Ectodermal cell (in vitro differentiated cells): ENCODE measurements around the gene AMPD2.

Experiments
- H3K27ac ChIP-seq: 2 replicates; pipeline ENCODE4 v1.7.0; 2013; ENCODE audit warnings: mild to moderate bottlenecking, low read depth, low read length; ENCODE audit not compliant: insufficient read depth, poor library complexity, severe bottlenecking
- H3K27me3 ChIP-seq: 2 replicates; pipeline ENCODE4 v1.7.0; 2013; ENCODE audit warnings: mild to moderate bottlenecking, low read length; ENCODE audit not compliant: insufficient read depth, control insufficient read depth, poor library complexity, severe bottlenecking
- H3K36me3 ChIP-seq: one replicate; pipeline ENCODE4 v1.7.0; 2013; ENCODE audit warnings: low read length; ENCODE audit not compliant: control insufficient read depth, insufficient read depth
- H3K4me1 ChIP-seq: one replicate; pipeline ENCODE4 v1.7.0; 2013; ENCODE audit warnings: low read length; ENCODE audit not compliant: control insufficient read depth, insufficient read depth
- H3K4me3 ChIP-seq: 2 replicates; pipeline ENCODE4 v1.7.0; 2013; ENCODE audit warnings: low read depth, low read length, control low read depth; ENCODE audit not compliant: insufficient read depth
- H3K9me3 ChIP-seq: 2 replicates; pipeline ENCODE4 v1.7.0; 2013; ENCODE audit warnings: mild to moderate bottlenecking, low read length, moderate library complexity; ENCODE audit not compliant: control insufficient read depth
- WGBS, 2 experiments: methylation state at CpG; one replicate each; pipeline ENCODE4 v1.1.7; 2013; ENCODE audit warnings: missing lambda C conversion rate in 2 of 2; 5-methylcytosine and 5-hydroxymethylcytosine counted together

The AMPD2 gene

GRCh38 chr1:109650609-109651008, 31.0 kb downstream of the AMPD2 start:
- H3K4me3 ChIP-seq: no peak overlapping the region
- peaks cover 32% of the 10 kb centered on the region for H3K27me3 ChIP-seq

GRCh38 chr1:109652402-109652801, 32.8 kb downstream of the AMPD2 start:
- Histone ChIP-seq H3K27me3 (peaks cover 35% of the 10 kb centered on the region), H3K9me3 (no peaks in the 10 kb centered on the region), H3K4me1 (peaks cover 6% of the 10 kb centered on the region), H3K27ac (no peak overlapping the region), H3K36me3 (no peaks in the 10 kb centered on the region), H3K4me3 (no peak overlapping the region)
- 80 to 94% methylated on average over 1 to 2 of the region's 2 CpGs for WGBS, 2 experiments

More at GRCh38 chr1:109650609-109651008, 31.0 kb downstream of the AMPD2 start:
- WGBS, 2 experiments: 85 to 88% methylated on average over 3 of the region's 3 CpGs
- Histone ChIP-seq H3K9me3 (no peaks in the 10 kb centered on the region), H3K4me1 (no peaks in the 10 kb centered on the region), H3K27ac (no peak overlapping the region), H3K36me3 (no peaks in the 10 kb centered on the region)

GRCh38 chr1:109653306-109653705, 33.7 kb downstream of the AMPD2 start:
- 78 to 87% methylated on average over 2 of the region's 2 CpGs for WGBS, 2 experiments
- no peaks in the 10 kb centered on the region for H3K36me3 ChIP-seq
- H3K4me1 ChIP-seq: peaks cover 6% of the 10 kb centered on the region
- peaks cover 35% of the 10 kb centered on the region for H3K27me3 ChIP-seq
- no peak overlapping the region for H3K4me3 ChIP-seq
- H3K9me3 ChIP-seq: no peaks in the 10 kb centered on the region
- no peak overlapping the region for H3K27ac ChIP-seq

- 90% methylated on average over 12 of the region's 12 CpGs for WGBS, 2 experiments
- Histone ChIP-seq H3K27ac (no peak overlapping the region), H3K36me3 (no peaks in the 10 kb centered on the region), H3K4me1 (peaks cover 10% of the 10 kb centered on the region), H3K4me3 (no peak overlapping the region), H3K9me3 (no peaks in the 10 kb centered on the region), H3K27me3 (peaks cover 35% of the 10 kb centered on the region)
Measured at GRCh38 chr1:109654519-109654918, 34.9 kb downstream of the AMPD2 start.

GRCh38 chr1:109655615-109656519, 36.2 kb downstream of the AMPD2 start, which contains the start of gene GSTM4:
Gene GSTM4, plus strand, starts transcription at chr1:109656099. Its CDS starts 291 bp downstream, at chr1:109656390.
- H3K27me3 ChIP-seq: peaks cover 32% of the 10 kb centered on the region
- WGBS, 2 experiments: 3% methylated on average over 54 of the region's 54 CpGs
- H3K36me3 ChIP-seq: no peaks in the 10 kb centered on the region
- H3K4me3 ChIP-seq: peak within 1 kb of the TSS; percentile 85
- no peaks in the 10 kb centered on the region for H3K9me3 ChIP-seq
- H3K4me1 ChIP-seq: peaks cover 10% of the 10 kb centered on the region
- no peak within 1 kb of the TSS for H3K27ac ChIP-seq

GRCh38 chr1:109657395-109657794, 37.8 kb downstream of the AMPD2 start:
- peaks cover 23% of the 10 kb centered on the region for H3K27me3 ChIP-seq
- H3K4me1 ChIP-seq: peaks cover 10% of the 10 kb centered on the region
- no peaks in the 10 kb centered on the region for H3K9me3 ChIP-seq
- no peak overlapping the region for H3K4me3 ChIP-seq
- 89 to 96% methylated on average over 4 of the region's 4 CpGs for WGBS, 2 experiments
- H3K36me3 ChIP-seq: no peaks in the 10 kb centered on the region
- H3K27ac ChIP-seq: no peak overlapping the region

- Histone ChIP-seq H3K9me3 (no peaks in the 10 kb centered on the region), H3K27ac (peak overlapping the region; percentile 60), H3K27me3 (peaks cover 20% of the 10 kb centered on the region), H3K4me3 (no peak overlapping the region), H3K36me3 (no peaks in the 10 kb centered on the region), H3K4me1 (peaks cover 10% of the 10 kb centered on the region)
- 85 to 89% methylated on average over 7 of the region's 7 CpGs for WGBS, 2 experiments
Measured at GRCh38 chr1:109657970-109658369, 38.3 kb downstream of the AMPD2 start.

- Histone ChIP-seq H3K9me3 (no peaks in the 10 kb centered on the region), H3K27me3 (peaks cover 20% of the 10 kb centered on the region), H3K27ac (peak overlapping the region; percentile 60), H3K4me3 (no peak overlapping the region), H3K4me1 (peaks cover 10% of the 10 kb centered on the region), H3K36me3 (no peaks in the 10 kb centered on the region)
- 61 to 62% methylated on average over 3 of the region's 3 CpGs for WGBS, 2 experiments
Measured at GRCh38 chr1:109658533-109659042, 39.0 kb downstream of the AMPD2 start.

GRCh38 chr1:109659145-109659544, 39.5 kb downstream of the AMPD2 start:
- Histone ChIP-seq H3K27ac (no peak overlapping the region), H3K4me3 (no peak overlapping the region), H3K4me1 (peaks cover 10% of the 10 kb centered on the region), H3K9me3 (no peaks in the 10 kb centered on the region), H3K36me3 (no peaks in the 10 kb centered on the region), H3K27me3 (peaks cover 17% of the 10 kb centered on the region)
- WGBS, 2 experiments: 91 to 98% methylated on average over 2 of the region's 2 CpGs

- Histone ChIP-seq H3K36me3 (no peaks in the 10 kb centered on the region), H3K4me3 (no peak overlapping the region), H3K9me3 (no peaks in the 10 kb centered on the region), H3K27ac (no peak overlapping the region), H3K4me1 (peaks cover 10% of the 10 kb centered on the region), H3K27me3 (peaks cover 7% of the 10 kb centered on the region)
- 88 to 93% methylated on average over 5 of the region's 5 CpGs for WGBS, 2 experiments
Measured at GRCh38 chr1:109659997-109660690, 40.5 kb downstream of the AMPD2 start.
